ENCODE data around the gene RAPGEF2.

The RAPGEF2 gene

GRCh38 chr4:159398236-159398638 lies 295.4 kb downstream of the RAPGEF2 start:
- ATAC-seq, result no peak
- TF ChIP-seq ZNF565 (CRISPR knock-in tag; conservative IDR thresholded peaks at IDR 0.05; ENCODE audit: low read depth) (no peak), SNAI2 (CRISPR knock-in tag; IDR thresholded peaks at IDR 0.05) (no peak), GLIS3 (CRISPR knock-in tag; IDR thresholded peaks at IDR 0.05) (no peak), OSR1 (CRISPR knock-in tag; IDR thresholded peaks at IDR 0.05) (no peak), BACH2 (CRISPR knock-in tag; IDR thresholded peaks at IDR 0.05; ENCODE audit: borderline replicate concordance) (no peak), CSDC2 (CRISPR knock-in tag; IDR thresholded peaks at IDR 0.05) (no peak), PPARA (CRISPR knock-in tag; IDR thresholded peaks at IDR 0.05; ENCODE audit: borderline replicate concordance) (no peak), ZFP30 (CRISPR knock-in tag; IDR thresholded peaks at IDR 0.05) (no peak), ESRRG (CRISPR knock-in tag; IDR thresholded peaks at IDR 0.05) (no peak), ARNTL (CRISPR knock-in tag; IDR thresholded peaks at IDR 0.05; ENCODE audit: borderline replicate concordance, low read depth) (no peak), CSRNP3 (CRISPR knock-in tag; IDR thresholded peaks at IDR 0.05) (no peak), ZNF70 (CRISPR knock-in tag; IDR thresholded peaks at IDR 0.05) (no peak)

GRCh38 chr4:159400558-159401225 lies 297.8 kb downstream of the RAPGEF2 start:
- ATAC-seq, result peak; percentile 71

GRCh38 chr4:159401226-159401712 lies 298.4 kb downstream of the RAPGEF2 start:
- TF ChIP-seq BACH2 (CRISPR knock-in tag; IDR thresholded peaks at IDR 0.05; ENCODE audit: borderline replicate concordance) (no peak), PATZ1 (CRISPR knock-in tag; IDR thresholded peaks at IDR 0.05; ENCODE audit: borderline replicate concordance) (no peak), PPARA (CRISPR knock-in tag; IDR thresholded peaks at IDR 0.05; ENCODE audit: borderline replicate concordance) (no peak)
- peak; percentile 38 for ATAC-seq

More at GRCh38 chr4:159400558-159401225, 297.8 kb downstream of the RAPGEF2 start:
- TF ChIP-seq TOX (CRISPR knock-in tag; IDR thresholded peaks at IDR 0.05; ENCODE audit: borderline replicate concordance), result no peak

GRCh38 chr4:159401791-159402380 lies 299.0 kb downstream of the RAPGEF2 start:
- ATAC-seq, result peak; percentile 72
- TF ChIP-seq TSHZ2 (CRISPR knock-in tag; IDR thresholded peaks at IDR 0.05), result no peak
